GM10248 (cell line): ENCODE measurements around the gene NIPAL3.

ENCODE experiments used
- CTCF ChIA-PET: fragments of 300-600 bp; sonication (Branson Sonifier 250); formaldehyde crosslinking; extraction: SDS; loops from one replicate; lab custom pipeline; 2021; ENCODE audit warnings: antibody characterized with exemption; lab: Yijun Ruan, JAX
- POLR2A ChIA-PET: fragments of 350-650 bp; sonication (Branson Sonifier 250); formaldehyde crosslinking; extraction: SDS; loops from one replicate; lab custom pipeline; 2020; ENCODE audit warnings: antibody characterized with exemption; lab: Yijun Ruan, JAX
- DNase-seq: peaks from one replicate; pipeline ENCODE4 v3.0.0; 2012; ENCODE audit errors: extremely low spot score
- CTCF ChIP-seq: IDR thresholded peaks from 2 replicates; pipeline ENCODE4 v1.5.1; 2012; ENCODE audit warnings: mild to moderate bottlenecking, low read depth; ENCODE audit errors: extremely low read depth, missing control alignments, control extremely low read depth

NIPAL3 gene

GRCh38 chr1:24501371-24502064 lies 85.9 kb downstream of the NIPAL3 start:
- TF ChIP-seq CTCF, result no peak
- ChIA-PET CTCF (interaction anchor here (1.0 to 2.1 kb wide), 5 partner anchors 9 to 77 kb away, joined by 3 to 8 read pairs (median 4); no protein-coding TSS in a partner anchor), POLR2A (no interaction called here)
- peak; percentile 63 for DNase-seq

- peak; percentile 62 for DNase-seq
- POLR2A ChIA-PET, result interaction anchor here (0.7 kb wide), 1 partner anchor 86 kb away, joined by 3 read pairs; the partner anchor contains the start of gene NIPAL3
- CTCF ChIA-PET, result interaction anchor here (1.0 to 2.1 kb wide), 5 partner anchors 10 to 77 kb away, joined by 3 to 8 read pairs (median 4); no protein-coding TSS in a partner anchor
- no peak for TF ChIP-seq CTCF
Measured at GRCh38 chr1:24502065-24502708, 86.6 kb downstream of the NIPAL3 start.

- CTCF ChIA-PET, result interaction anchor here (1.7 kb wide), 1 partner anchor 23 kb away, joined by 6 read pairs; no protein-coding TSS in a partner anchor
- POLR2A ChIA-PET, result interaction anchor here (0.7 kb wide), 1 partner anchor 87 kb away, joined by 3 read pairs; the partner anchor contains the start of gene NIPAL3
- TF ChIP-seq CTCF, result no peak
- peak; percentile 94 for DNase-seq
Measured at GRCh38 chr1:24502709-24503058, 87.1 kb downstream of the NIPAL3 start, which contains the start of gene RCAN3. TSS of gene RCAN3 (plus strand) at chr1:24502836. CDS start at chr1:24514373, 11,537 bp downstream.

- CTCF ChIA-PET, result interaction anchor here (0.7 to 1.9 kb wide), 4 partner anchors 10 to 302 kb away, joined by 3 to 5 read pairs (median 3); no protein-coding TSS in a partner anchor
- no peak for DNase-seq
- no peak for TF ChIP-seq CTCF
- POLR2A ChIA-PET, result no interaction called here
Measured at GRCh38 chr1:24503059-24503751, 87.6 kb downstream of the NIPAL3 start.

- DNase-seq, result no peak
- no peak for TF ChIP-seq CTCF
- POLR2A ChIA-PET, result no interaction called here
- CTCF ChIA-PET, result interaction anchor here (0.7 to 3.5 kb wide), 5 partner anchors 11 to 303 kb away, joined by 3 to 10 read pairs (median 3); no protein-coding TSS in a partner anchor
Measured at GRCh38 chr1:24503870-24504523, 88.4 kb downstream of the NIPAL3 start.
